Body of pancreas (tissue), 4 donors: ENCODE results near the gene LRRFIP1.
"Not testable (repeated sequence)": the region's sequence is repeated elsewhere in the genome, so short reads cannot be mapped to it uniquely, and the experiment has no call there.

ENCODE experiments used
- POLR2A ChIP-seq, 3 donors: fragments of 450-650 bp; IDR thresholded peaks; one replicate each; pipeline ENCODE4 v1.6.1; 2016; ENCODE audit warnings: antibody characterized with exemption in 3 of 3, mild to moderate bottlenecking in 2 of 3
- TF ChIP-seq, protein P1 (sequence below), 7 experiments: fragments of 450-650 bp in 4 of 7; fragments of 200-600 bp in 3 of 7; sonication (generic) in 3 of 7; IDR thresholded peaks; one replicate each; pipeline ENCODE4 v1.5.1; 2016 to 2019; ENCODE audit warnings: antibody characterized with exemption in 7 of 7

DNA sequence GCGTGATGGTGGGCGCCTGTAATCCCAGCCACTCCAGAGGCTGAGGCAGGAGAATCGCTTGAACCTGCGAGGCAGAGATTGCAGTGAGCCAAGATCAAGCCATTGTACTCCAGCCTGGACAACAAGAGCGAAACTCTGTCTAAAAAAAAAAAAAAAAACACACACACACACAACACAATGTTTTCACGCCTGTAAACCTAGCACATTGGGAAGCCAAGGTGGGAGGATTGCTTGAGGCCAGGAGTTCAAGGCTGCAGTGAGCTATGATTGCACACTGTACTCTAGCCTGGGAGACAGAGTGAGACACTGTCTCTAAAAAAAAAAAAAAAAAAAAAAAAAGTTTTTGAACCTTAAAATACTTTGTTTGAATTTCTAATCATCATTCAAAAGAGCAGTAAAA, 137.7 kb downstream of the LRRFIP1 start:
- TF ChIP-seq, protein P1, sequence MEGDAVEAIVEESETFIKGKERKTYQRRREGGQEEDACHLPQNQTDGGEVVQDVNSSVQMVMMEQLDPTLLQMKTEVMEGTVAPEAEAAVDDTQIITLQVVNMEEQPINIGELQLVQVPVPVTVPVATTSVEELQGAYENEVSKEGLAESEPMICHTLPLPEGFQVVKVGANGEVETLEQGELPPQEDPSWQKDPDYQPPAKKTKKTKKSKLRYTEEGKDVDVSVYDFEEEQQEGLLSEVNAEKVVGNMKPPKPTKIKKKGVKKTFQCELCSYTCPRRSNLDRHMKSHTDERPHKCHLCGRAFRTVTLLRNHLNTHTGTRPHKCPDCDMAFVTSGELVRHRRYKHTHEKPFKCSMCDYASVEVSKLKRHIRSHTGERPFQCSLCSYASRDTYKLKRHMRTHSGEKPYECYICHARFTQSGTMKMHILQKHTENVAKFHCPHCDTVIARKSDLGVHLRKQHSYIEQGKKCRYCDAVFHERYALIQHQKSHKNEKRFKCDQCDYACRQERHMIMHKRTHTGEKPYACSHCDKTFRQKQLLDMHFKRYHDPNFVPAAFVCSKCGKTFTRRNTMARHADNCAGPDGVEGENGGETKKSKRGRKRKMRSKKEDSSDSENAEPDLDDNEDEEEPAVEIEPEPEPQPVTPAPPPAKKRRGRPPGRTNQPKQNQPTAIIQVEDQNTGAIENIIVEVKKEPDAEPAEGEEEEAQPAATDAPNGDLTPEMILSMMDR (IDR thresholded peaks at IDR 0.05) = not testable (repeated sequence)
- not testable (repeated sequence) for TF ChIP-seq POLR2A (IDR thresholded peaks at IDR 0.05)
